ENCODE measurements around the gene PLXNA2. TPM values are rescaled to one million over a fixed set of nuclear protein-coding genes. Genes with fewer than 3 reads are reported as not detected.

The PLXNA2 gene
- total and polyA plus RNA-seq, 2 of the 13 experiments (the other 11 are each of a cell fraction or from before 2014, with no cell fraction given): 1.1 to 2.1 TPM

GRCh38 chr1:207985996-207986395, 258.2 kb downstream of the PLXNA2 start:
- no peak for FAIRE-seq
- intact Hi-C loops (cut with micrococcal nuclease; ENCODE audit: unreplicated experiment): no loop called here
- CTCF ChIA-PET (ENCODE audit: low intra/inter-chr PET ratio, low total read pairs): no interaction called here
- no peak for TF ChIP-seq KMT2B (CRISPR knock-in tag; IDR thresholded peaks at IDR 0.05)
- no peak for TF ChIP-seq IRF2 (CRISPR knock-in tag; IDR thresholded peaks at IDR 0.05)
- no peak for TF ChIP-seq JUN (CRISPR knock-in tag; IDR thresholded peaks at IDR 0.05)
- TF ChIP-seq NR2F6 (IDR thresholded peaks at IDR 0.05): no peak
- TF ChIP-seq NR2F6 (CRISPR knock-in tag; IDR thresholded peaks at IDR 0.05): no peak
- no peak for TF ChIP-seq JDP2 (CRISPR knock-in tag; IDR thresholded peaks at IDR 0.05; ENCODE audit: borderline replicate concordance)
- no peak for TF ChIP-seq ZSCAN29 (CRISPR knock-in tag; conservative IDR thresholded peaks at IDR 0.05)
- Histone ChIP-seq H2AFZ (ENCODE audit: low read length) (peak overlapping the region; percentile 8), H3K4me3 (replicated peaks in 1 of 3; ENCODE audit: insufficient read depth in 1 of 3, low read depth in 2 of 3, low read length in 3 of 3) (no peak overlapping the region), H3K27ac (ENCODE audit: extremely low read length, insufficient read depth, low read length) (no peak overlapping the region), H3K79me2 (ENCODE audit: insufficient read depth, low read length) (no peaks in the 10 kb centered on the region), H3K4me1 (ENCODE audit: insufficient read depth, low read length) (0 out of 2 replicates have a peak, but pooled peaks cover 8% of the 10 kb centered on the region), H3K9me3 (ENCODE audit: low read length) (no peaks in the 10 kb centered on the region), H4K20me1 (ENCODE audit: insufficient read depth, low read length) (no peaks in the 10 kb centered on the region), H3K9ac (ENCODE audit: insufficient read depth, low read depth, low read length) (no peak overlapping the region), H3K4me2 (ENCODE audit: low read depth, low read length) (no peak overlapping the region), H3K36me3 (replicated peaks in 1 of 2; ENCODE audit: control insufficient read depth in 1 of 2, insufficient read depth in 2 of 2, low read length in 2 of 2) (no peaks in the 10 kb centered on the region), H3K27me3 (ENCODE audit: control insufficient read depth in 1 of 2, insufficient read depth in 2 of 2, low read length in 2 of 2) (peaks cover 0 to 26% of the 10 kb centered on the region in 2 experiments; a peak in 1 of 5 replicates)
- no TSS peak for BruUV-seq (replicated peaks)
- DNase-seq (ENCODE audit: low spot score): no peak
- in situ Hi-C loops (cut with HindIII; ENCODE audit: extremely low pct_ligation_motif_present, low pct_unique_long_range_greater_than_20kb): no loop called here
- 37% methylated on average over 7 of the region's 7 CpGs for WGBS (ENCODE audit: low lambda C conversion rate)
- POLR2A ChIA-PET: no interaction called here
- no peak for ATAC-seq

- H2AFZ ChIP-seq (ENCODE audit: low read length): no peak overlapping the region
- no TSS peak for BruUV-seq (replicated peaks)
- H3K79me2 ChIP-seq (ENCODE audit: insufficient read depth, low read length): no peaks in the 10 kb centered on the region
- no peak overlapping the region for H3K4me2 ChIP-seq (ENCODE audit: low read depth, low read length)
- FAIRE-seq (no peak), ATAC-seq (no peak), DNase-seq (ENCODE audit: low spot score) (no peak)
- POLR2A ChIA-PET: no interaction called here
- H3K27ac ChIP-seq (ENCODE audit: extremely low read length, insufficient read depth, low read length): no peak overlapping the region
- no peak overlapping the region for H3K9ac ChIP-seq (ENCODE audit: insufficient read depth, low read depth, low read length)
- no peaks in the 10 kb centered on the region for H3K9me3 ChIP-seq (ENCODE audit: low read length)
- intact Hi-C loops (cut with micrococcal nuclease; ENCODE audit: unreplicated experiment) (no loop called here), in situ Hi-C loops (cut with HindIII; ENCODE audit: extremely low pct_ligation_motif_present, low pct_unique_long_range_greater_than_20kb) (no loop called here)
- H3K27me3 ChIP-seq (ENCODE audit: control insufficient read depth in 1 of 2, insufficient read depth in 2 of 2, low read length in 2 of 2): peaks cover 0 to 20% of the 10 kb centered on the region in 2 experiments; a peak in 1 of 5 replicates
- no peak overlapping the region for H3K4me3 ChIP-seq (replicated peaks in 1 of 3; ENCODE audit: insufficient read depth in 1 of 3, low read depth in 2 of 3, low read length in 3 of 3)
- 0 out of 2 replicates have a peak, but pooled peaks cover 8% of the 10 kb centered on the region for H3K4me1 ChIP-seq (ENCODE audit: insufficient read depth, low read length)
- H4K20me1 ChIP-seq (ENCODE audit: insufficient read depth, low read length): no peaks in the 10 kb centered on the region
- WGBS (ENCODE audit: low lambda C conversion rate): 50% methylated on average over 4 of the region's 4 CpGs
- H3K36me3 ChIP-seq (replicated peaks in 1 of 2; ENCODE audit: control insufficient read depth in 1 of 2, insufficient read depth in 2 of 2, low read length in 2 of 2): no peaks in the 10 kb centered on the region
- CTCF ChIA-PET (ENCODE audit: low intra/inter-chr PET ratio, low total read pairs): no interaction called here
- no peak for TF ChIP-seq HDAC2 (CRISPR knock-in tag; IDR thresholded peaks at IDR 0.05)
- no peak for TF ChIP-seq ARNTL (CRISPR knock-in tag; IDR thresholded peaks at IDR 0.05)
- TF ChIP-seq, protein P1, sequence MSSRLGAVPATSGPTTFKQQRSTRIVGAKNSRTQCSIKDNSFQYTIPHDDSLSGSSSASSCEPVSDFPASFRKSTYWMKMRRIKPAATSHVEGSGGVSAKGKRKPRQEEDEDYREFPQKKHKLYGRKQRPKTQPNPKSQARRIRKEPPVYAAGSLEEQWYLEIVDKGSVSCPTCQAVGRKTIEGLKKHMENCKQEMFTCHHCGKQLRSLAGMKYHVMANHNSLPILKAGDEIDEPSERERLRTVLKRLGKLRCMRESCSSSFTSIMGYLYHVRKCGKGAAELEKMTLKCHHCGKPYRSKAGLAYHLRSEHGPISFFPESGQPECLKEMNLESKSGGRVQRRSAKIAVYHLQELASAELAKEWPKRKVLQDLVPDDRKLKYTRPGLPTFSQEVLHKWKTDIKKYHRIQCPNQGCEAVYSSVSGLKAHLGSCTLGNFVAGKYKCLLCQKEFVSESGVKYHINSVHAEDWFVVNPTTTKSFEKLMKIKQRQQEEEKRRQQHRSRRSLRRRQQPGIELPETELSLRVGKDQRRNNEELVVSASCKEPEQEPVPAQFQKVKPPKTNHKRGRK (CRISPR knock-in tag; IDR thresholded peaks at IDR 0.05): no peak
- no peak for TF ChIP-seq ZNF607 (CRISPR knock-in tag; IDR thresholded peaks at IDR 0.05; ENCODE audit: borderline replicate concordance)
- TF ChIP-seq BCL6 (CRISPR knock-in tag; IDR thresholded peaks at IDR 0.05): no peak
- no peak for TF ChIP-seq YEATS2 (CRISPR knock-in tag; IDR thresholded peaks at IDR 0.05; ENCODE audit: borderline replicate concordance)
- no peak for TF ChIP-seq ZNF703 (CRISPR knock-in tag; IDR thresholded peaks at IDR 0.05; ENCODE audit: borderline replicate concordance)
- no peak for TF ChIP-seq CENPX (CRISPR knock-in tag; IDR thresholded peaks at IDR 0.05)
- no peak for TF ChIP-seq NFIC (IDR thresholded peaks at IDR 0.05; ENCODE audit: low read length)
- no peak for TF ChIP-seq STAT5B (CRISPR knock-in tag; IDR thresholded peaks at IDR 0.05)
Observed at GRCh38 chr1:207984831-207985572, 259.2 kb downstream of the PLXNA2 start.

All from HepG2 (cell line).